ENCODE results near the gene MYF6.
A peak's percentile ranks its signal among the peaks of the same experiment; 100 is the strongest.

Gene MYF6

DNA sequence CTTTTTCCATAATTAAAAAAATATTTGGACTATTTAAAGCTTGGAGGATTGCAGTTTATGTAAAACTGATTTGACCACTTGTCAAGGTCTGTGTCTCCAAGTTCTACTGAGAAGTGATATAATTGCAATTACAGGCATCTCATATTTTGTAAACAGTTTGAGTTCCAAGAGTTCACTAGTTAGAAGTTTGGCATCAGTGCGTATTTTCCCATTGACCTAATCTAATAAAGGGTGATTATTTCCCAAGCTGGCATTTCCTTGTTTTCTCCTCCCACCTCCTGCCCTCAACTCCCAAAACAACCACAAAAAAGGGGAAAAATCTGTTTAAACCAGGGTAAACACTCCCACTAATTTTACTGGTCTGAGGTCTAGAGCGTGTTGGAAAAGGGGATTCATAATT is 3.0 kb upstream of the MYF6 start:
- Histone ChIP-seq H3K36me3 (ENCODE audit: control insufficient read depth in 5 of 5, insufficient read depth in 5 of 5, low read length in 5 of 5) (no peaks in the 10 kb centered on the region), H3K9ac (ENCODE audit: low read length in 5 of 5) (no peak overlapping the region), H3K9me3 (ENCODE audit: control insufficient read depth in 5 of 5, low read length in 5 of 5) (no peaks in the 10 kb centered on the region), H3K4me1 (ENCODE audit: control insufficient read depth in 5 of 5, insufficient read depth in 5 of 5, low read length in 5 of 5) (peaks cover 0 to 23% (median 19%) of the 10 kb centered on the region in 5 donors), H3K27me3 (ENCODE audit: control insufficient read depth in 5 of 5, insufficient read depth in 4 of 5, low read length in 5 of 5) (peaks cover 3 to 12% (median 4%) of the 10 kb centered on the region in 5 donors), H3K4me3 (ENCODE audit: low read depth in 1 of 5, low read length in 5 of 5) (no peak overlapping the region), H3K27ac (ENCODE audit: low read depth, low read length) (no peak overlapping the region)

DNA sequence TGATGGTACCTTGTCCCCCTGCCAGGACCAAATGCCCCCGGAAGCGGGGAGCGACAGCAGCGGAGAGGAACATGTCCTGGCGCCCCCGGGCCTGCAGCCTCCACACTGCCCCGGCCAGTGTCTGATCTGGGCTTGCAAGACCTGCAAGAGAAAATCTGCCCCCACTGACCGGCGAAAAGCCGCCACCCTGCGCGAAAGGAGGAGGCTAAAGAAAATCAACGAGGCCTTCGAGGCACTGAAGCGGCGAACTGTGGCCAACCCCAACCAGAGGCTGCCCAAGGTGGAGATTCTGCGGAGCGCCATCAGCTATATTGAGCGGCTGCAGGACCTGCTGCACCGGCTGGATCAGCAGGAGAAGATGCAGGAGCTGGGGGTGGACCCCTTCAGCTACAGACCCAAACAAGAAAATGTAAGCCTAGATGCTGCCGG is 410 bp downstream of the MYF6 start:
- H3K9ac ChIP-seq (ENCODE audit: low read length in 5 of 5), result no peak overlapping the region
- H3K4me3 ChIP-seq (ENCODE audit: low read depth in 1 of 5, low read length in 5 of 5), result no peak overlapping the region
- peaks cover 0 to 24% (median 17%) of the 10 kb centered on the region in 5 donors for H3K4me1 ChIP-seq (ENCODE audit: control insufficient read depth in 5 of 5, insufficient read depth in 5 of 5, low read length in 5 of 5)
- H3K9me3 ChIP-seq (ENCODE audit: control insufficient read depth in 5 of 5, low read length in 5 of 5), result no peaks in the 10 kb centered on the region
- H3K27me3 ChIP-seq (ENCODE audit: control insufficient read depth in 5 of 5, insufficient read depth in 4 of 5, low read length in 5 of 5), result peaks cover 3 to 16% (median 11%) of the 10 kb centered on the region in 5 donors
- H3K36me3 ChIP-seq (ENCODE audit: control insufficient read depth in 5 of 5, insufficient read depth in 5 of 5, low read length in 5 of 5), result no peaks in the 10 kb centered on the region
- no peak overlapping the region for H3K27ac ChIP-seq (ENCODE audit: low read depth, low read length)

DNA sequence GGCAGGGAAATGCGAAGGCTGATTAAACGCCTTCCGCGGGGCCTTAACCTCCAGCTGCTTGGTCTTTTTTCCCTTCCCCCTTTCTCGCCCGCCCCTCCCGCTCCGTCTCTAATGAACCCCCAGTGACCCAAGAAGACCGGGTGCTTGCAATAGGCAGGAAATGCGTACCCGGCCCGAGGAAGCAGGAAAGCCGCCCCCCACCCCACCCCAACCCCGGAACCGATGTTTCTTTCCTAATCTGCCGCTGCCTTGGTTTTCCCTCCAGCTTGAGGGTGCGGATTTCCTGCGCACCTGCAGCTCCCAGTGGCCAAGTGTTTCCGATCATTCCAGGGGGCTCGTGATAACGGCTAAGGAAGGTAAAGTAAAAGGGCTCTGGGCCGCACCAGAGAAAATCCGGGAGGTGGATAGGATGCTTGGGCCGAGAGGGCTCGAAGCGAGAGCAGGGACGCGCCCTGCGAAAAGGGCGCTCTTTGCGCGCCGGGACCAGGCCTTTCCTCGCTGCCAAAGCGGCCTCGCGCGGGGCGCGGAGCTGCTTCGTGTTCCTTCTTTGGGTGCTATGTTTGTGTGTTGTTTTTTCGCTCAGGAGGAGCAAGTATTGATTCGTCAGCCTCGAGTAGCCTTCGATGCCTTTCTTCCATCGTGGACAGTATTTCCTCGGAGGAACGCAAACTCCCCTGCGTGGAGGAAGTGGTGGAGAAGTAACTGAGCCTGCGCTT is 983 bp downstream of the MYF6 start:
- Histone ChIP-seq H3K27me3 (ENCODE audit: control insufficient read depth in 5 of 5, insufficient read depth in 4 of 5, low read length in 5 of 5) (peaks cover 3 to 16% (median 11%) of the 10 kb centered on the region in 5 donors), H3K4me1 (ENCODE audit: control insufficient read depth in 5 of 5, insufficient read depth in 5 of 5, low read length in 5 of 5) (peaks cover 0 to 19% (median 11%) of the 10 kb centered on the region in 5 donors), H3K27ac (ENCODE audit: low read depth, low read length) (no peak overlapping the region), H3K9ac (ENCODE audit: low read length in 5 of 5) (no peak overlapping the region), H3K4me3 (ENCODE audit: low read depth in 1 of 5, low read length in 5 of 5) (peak overlapping the region; percentile 40 to 69 (median 53)), H3K9me3 (ENCODE audit: control insufficient read depth in 5 of 5, low read length in 5 of 5) (no peaks in the 10 kb centered on the region), H3K36me3 (ENCODE audit: control insufficient read depth in 5 of 5, insufficient read depth in 5 of 5, low read length in 5 of 5) (no peaks in the 10 kb centered on the region)

DNA sequence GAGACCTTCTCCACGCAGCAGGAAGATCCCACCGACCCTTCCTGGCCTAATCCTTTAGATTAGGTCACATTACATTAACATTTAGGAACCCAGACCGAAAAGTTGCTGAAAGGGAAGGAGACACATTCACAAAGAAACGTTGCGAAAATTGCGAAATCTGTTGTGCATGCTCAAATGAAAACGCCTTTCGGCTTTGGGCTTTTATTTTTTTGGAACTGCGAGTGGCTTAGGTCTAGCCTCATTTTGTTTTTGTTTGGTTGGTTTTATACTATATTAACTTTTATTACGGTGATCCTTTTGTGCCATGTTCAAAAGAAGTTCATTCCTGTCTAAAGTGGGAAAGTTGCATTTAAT is 1.5 kb downstream of the MYF6 start:
- Histone ChIP-seq H3K9ac (ENCODE audit: low read length in 5 of 5) (no peak overlapping the region), H3K36me3 (ENCODE audit: control insufficient read depth in 5 of 5, insufficient read depth in 5 of 5, low read length in 5 of 5) (no peaks in the 10 kb centered on the region), H3K9me3 (ENCODE audit: control insufficient read depth in 5 of 5, low read length in 5 of 5) (no peaks in the 10 kb centered on the region), H3K27me3 (ENCODE audit: control insufficient read depth in 5 of 5, insufficient read depth in 4 of 5, low read length in 5 of 5) (peaks cover 3 to 20% (median 11%) of the 10 kb centered on the region in 5 donors), H3K27ac (ENCODE audit: low read depth, low read length) (no peak overlapping the region), H3K4me1 (ENCODE audit: control insufficient read depth in 5 of 5, insufficient read depth in 5 of 5, low read length in 5 of 5) (peaks cover 0 to 21% (median 10%) of the 10 kb centered on the region in 5 donors), H3K4me3 (ENCODE audit: low read depth in 1 of 5, low read length in 5 of 5) (peak overlapping the region; percentile 40 to 69 (median 53))

DNA sequence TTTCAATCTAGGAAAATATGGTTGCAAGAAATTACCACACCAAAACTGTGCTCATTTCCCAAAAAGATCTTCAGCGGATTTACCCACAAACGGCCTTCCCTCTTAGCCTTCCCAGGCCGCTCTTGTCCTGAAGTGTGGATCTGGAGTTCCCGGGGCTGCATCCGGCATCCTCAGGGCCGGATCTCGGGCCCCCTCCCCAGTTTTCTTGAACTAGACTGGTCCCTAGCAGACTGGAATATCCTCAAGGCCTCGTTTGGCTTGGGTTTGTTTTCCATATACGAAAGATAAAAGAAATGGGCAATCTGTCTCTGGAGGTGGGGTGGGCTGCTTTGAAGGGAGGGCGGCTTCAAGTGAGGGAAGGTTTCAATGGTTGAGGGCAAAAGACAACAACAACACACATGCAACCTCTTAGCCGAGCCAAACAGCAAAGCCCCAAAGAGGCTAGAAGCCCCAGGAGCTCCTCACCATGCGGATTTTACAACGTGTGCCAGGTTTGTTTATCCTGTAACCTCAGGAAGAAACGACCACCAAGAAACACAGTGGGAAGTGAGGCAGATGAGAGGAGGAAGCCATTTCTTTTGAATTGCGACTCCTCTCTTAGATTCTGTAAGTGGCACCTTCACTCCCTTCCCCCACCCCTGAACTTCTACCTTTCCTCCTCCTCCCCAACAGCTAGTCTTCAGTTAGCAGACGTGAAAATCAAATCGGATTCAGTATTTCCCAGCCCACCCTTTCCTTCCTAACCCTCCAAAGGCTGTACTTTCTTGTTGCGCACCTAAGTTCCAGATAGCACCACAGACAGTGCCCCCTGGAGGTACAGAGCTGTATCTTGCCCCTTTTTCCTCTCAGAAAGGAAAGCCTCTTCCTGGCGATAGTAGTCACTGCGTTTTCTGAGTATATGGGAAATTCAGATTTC is 2.6 kb downstream of the MYF6 start:
- Histone ChIP-seq H3K27ac (ENCODE audit: low read depth, low read length) (no peak overlapping the region), H3K27me3 (ENCODE audit: control insufficient read depth in 5 of 5, insufficient read depth in 4 of 5, low read length in 5 of 5) (peaks cover 6 to 26% (median 18%) of the 10 kb centered on the region in 5 donors), H3K36me3 (ENCODE audit: control insufficient read depth in 5 of 5, insufficient read depth in 5 of 5, low read length in 5 of 5) (no peaks in the 10 kb centered on the region), H3K4me1 (ENCODE audit: control insufficient read depth in 5 of 5, insufficient read depth in 5 of 5, low read length in 5 of 5) (peaks cover 0 to 24% (median 10%) of the 10 kb centered on the region in 5 donors), H3K9me3 (ENCODE audit: control insufficient read depth in 5 of 5, low read length in 5 of 5) (no peaks in the 10 kb centered on the region), H3K4me3 (ENCODE audit: low read depth in 1 of 5, low read length in 5 of 5) (peak overlapping the region in 1 of 5 donors; percentile 45), H3K9ac (ENCODE audit: low read length in 5 of 5) (peak overlapping the region in 1 of 5 donors; percentile 14)

DNA sequence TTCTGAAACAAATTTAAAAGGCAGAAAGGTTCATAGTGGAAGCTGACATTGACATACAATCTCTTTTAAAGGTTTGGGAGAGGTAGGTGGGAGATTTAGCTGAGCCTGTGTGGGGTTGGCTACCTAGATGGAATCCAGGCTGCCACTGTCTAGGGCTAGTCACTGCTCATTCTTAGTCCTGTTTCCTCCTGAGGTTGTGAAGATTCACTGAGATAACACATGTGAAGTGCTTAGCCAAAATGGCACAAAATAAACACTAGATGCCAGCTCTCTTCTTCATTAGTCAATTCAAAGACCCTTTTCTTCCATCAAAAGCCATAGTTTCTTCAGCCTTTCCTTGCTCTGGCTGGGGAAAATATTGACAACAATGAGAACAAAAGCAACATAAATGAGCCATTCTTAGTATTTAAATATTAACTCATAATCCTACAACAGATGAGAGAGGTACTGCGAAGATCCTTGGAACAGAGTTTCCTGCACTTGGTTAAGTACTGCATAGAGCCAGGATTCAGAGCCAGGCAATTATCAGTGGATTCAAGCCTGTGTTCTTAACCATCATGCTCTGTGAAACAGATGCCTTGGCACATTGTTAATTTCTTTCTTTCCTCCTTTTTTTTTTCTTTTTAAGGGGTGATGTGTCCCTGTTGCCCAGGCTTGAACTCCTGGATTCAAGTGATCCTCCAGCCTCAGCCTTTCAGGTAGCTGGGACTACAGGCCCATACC is 3.5 kb downstream of the MYF6 start:
- peaks cover 0 to 24% (median 10%) of the 10 kb centered on the region in 5 donors for H3K4me1 ChIP-seq (ENCODE audit: control insufficient read depth in 5 of 5, insufficient read depth in 5 of 5, low read length in 5 of 5)
- no peak overlapping the region for H3K9ac ChIP-seq (ENCODE audit: low read length in 5 of 5)
- H3K27me3 ChIP-seq (ENCODE audit: control insufficient read depth in 5 of 5, insufficient read depth in 4 of 5, low read length in 5 of 5), result peaks cover 6 to 33% (median 24%) of the 10 kb centered on the region in 5 donors
- no peak overlapping the region for H3K4me3 ChIP-seq (ENCODE audit: low read depth in 1 of 5, low read length in 5 of 5)
- no peaks in the 10 kb centered on the region for H3K9me3 ChIP-seq (ENCODE audit: control insufficient read depth in 5 of 5, low read length in 5 of 5)
- no peaks in the 10 kb centered on the region for H3K36me3 ChIP-seq (ENCODE audit: control insufficient read depth in 5 of 5, insufficient read depth in 5 of 5, low read length in 5 of 5)
- no peak overlapping the region for H3K27ac ChIP-seq (ENCODE audit: low read depth, low read length)

DNA sequence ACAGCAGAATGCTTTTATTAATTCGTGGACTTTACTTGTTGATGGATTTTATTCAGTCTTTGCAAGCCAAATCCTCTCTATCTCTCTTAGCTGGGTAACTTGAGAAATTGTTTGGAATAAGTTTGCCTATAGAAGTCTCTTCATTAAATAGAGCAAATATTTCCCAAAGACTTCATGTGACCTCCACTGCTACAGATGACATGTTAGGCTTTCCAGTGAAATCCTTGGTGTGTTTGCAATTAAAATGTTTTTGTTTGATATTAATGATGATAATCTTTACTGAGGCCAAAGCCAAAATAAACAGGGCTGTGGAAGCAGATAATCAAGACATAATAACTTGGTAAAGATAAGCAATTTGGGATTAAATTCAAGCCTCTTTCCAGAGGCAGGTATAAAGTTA is 4.4 kb downstream of the MYF6 start:
- H3K27me3 ChIP-seq (ENCODE audit: control insufficient read depth in 5 of 5, insufficient read depth in 4 of 5, low read length in 5 of 5), result peaks cover 8 to 43% (median 30%) of the 10 kb centered on the region in 5 donors
- H3K27ac ChIP-seq (ENCODE audit: low read depth, low read length), result no peak overlapping the region
- peaks cover 0 to under 1% (median 0%) of the 10 kb centered on the region in 5 donors for H3K9me3 ChIP-seq (ENCODE audit: control insufficient read depth in 5 of 5, low read length in 5 of 5)

DNA sequence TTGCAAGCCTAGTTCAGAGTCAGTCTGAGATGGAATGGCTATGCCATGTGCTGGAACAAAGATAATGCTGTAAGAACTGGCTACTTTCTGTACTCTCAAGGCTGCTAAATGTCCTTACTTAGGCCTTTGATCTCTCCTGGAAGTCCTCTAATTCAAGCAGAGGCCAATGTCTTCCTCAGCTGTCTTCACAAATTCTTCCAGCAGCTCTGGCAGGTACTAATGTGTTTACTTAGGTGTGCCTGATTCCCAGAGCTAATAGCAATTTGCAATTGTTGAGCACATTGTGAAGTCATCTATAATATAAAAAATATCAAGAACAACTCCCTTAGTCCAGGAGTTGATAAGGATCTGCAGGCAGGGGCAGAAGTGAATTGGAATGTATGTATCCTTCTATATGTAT is 5.4 kb downstream of the MYF6 start:
- H3K27ac ChIP-seq (ENCODE audit: low read depth, low read length), result no peak overlapping the region
- H3K4me1 ChIP-seq (ENCODE audit: control insufficient read depth in 5 of 5, insufficient read depth in 5 of 5, low read length in 5 of 5), result peaks cover 0 to 22% (median 10%) of the 10 kb centered on the region in 5 donors
- peaks cover 0 to 3% (median 2%) of the 10 kb centered on the region in 5 donors for H3K9me3 ChIP-seq (ENCODE audit: control insufficient read depth in 5 of 5, low read length in 5 of 5)
- no peak overlapping the region for H3K4me3 ChIP-seq (ENCODE audit: low read depth in 1 of 5, low read length in 5 of 5)
- peaks cover 11 to 46% (median 34%) of the 10 kb centered on the region in 5 donors for H3K27me3 ChIP-seq (ENCODE audit: control insufficient read depth in 5 of 5, insufficient read depth in 4 of 5, low read length in 5 of 5)
- H3K9ac ChIP-seq (ENCODE audit: low read length in 5 of 5), result no peak overlapping the region
- no peaks in the 10 kb centered on the region for H3K36me3 ChIP-seq (ENCODE audit: control insufficient read depth in 5 of 5, insufficient read depth in 5 of 5, low read length in 5 of 5)

More for the DNA sequence above, 4.4 kb downstream of the MYF6 start:
- peaks cover 0 to 24% (median 10%) of the 10 kb centered on the region in 5 donors for H3K4me1 ChIP-seq (ENCODE audit: control insufficient read depth in 5 of 5, insufficient read depth in 5 of 5, low read length in 5 of 5)
- H3K9ac ChIP-seq (ENCODE audit: low read length in 5 of 5), result no peak overlapping the region
- H3K4me3 ChIP-seq (ENCODE audit: low read depth in 1 of 5, low read length in 5 of 5), result no peak overlapping the region
- H3K36me3 ChIP-seq (ENCODE audit: control insufficient read depth in 5 of 5, insufficient read depth in 5 of 5, low read length in 5 of 5), result no peaks in the 10 kb centered on the region

DNA sequence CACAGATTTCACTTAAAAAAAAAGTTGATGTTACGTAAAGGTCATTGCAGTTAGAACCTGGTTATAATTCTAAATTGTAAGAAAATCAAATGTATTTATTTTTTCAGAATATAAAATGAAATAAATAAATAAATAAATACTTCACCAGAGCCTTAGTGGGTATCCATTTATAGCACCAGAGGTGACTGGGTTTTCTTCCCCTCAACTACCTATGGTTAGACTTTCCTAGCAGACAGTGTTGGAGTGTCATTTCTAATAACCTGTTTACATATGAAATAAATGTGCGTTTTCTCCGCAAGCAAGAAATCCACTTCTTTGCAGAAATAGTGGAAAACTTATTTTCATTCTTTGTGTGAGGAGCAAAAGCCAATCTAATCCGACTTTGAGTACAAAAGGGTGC is 6.0 kb downstream of the MYF6 start:
- H3K4me1 ChIP-seq (ENCODE audit: control insufficient read depth in 5 of 5, insufficient read depth in 5 of 5, low read length in 5 of 5), result peaks cover 0 to 17% (median 6%) of the 10 kb centered on the region in 5 donors
- peak overlapping the region in 1 of 5 donors; percentile 5 for H3K4me3 ChIP-seq (ENCODE audit: low read depth in 1 of 5, low read length in 5 of 5)
- no peak overlapping the region for H3K27ac ChIP-seq (ENCODE audit: low read depth, low read length)
- H3K9ac ChIP-seq (ENCODE audit: low read length in 5 of 5), result no peak overlapping the region
- H3K27me3 ChIP-seq (ENCODE audit: control insufficient read depth in 5 of 5, insufficient read depth in 4 of 5, low read length in 5 of 5), result peaks cover 11 to 42% (median 32%) of the 10 kb centered on the region in 5 donors
- peaks cover 0 to 3% (median 2%) of the 10 kb centered on the region in 5 donors for H3K9me3 ChIP-seq (ENCODE audit: control insufficient read depth in 5 of 5, low read length in 5 of 5)
- H3K36me3 ChIP-seq (ENCODE audit: control insufficient read depth in 5 of 5, insufficient read depth in 5 of 5, low read length in 5 of 5), result no peaks in the 10 kb centered on the region

Measured in subcutaneous abdominal adipose tissue (tissue), 5 donors.